Caki2 (cell line): Measurements from ENCODE around the gene ZNF132. TPM values are rescaled to one million over a fixed set of nuclear protein-coding genes. Genes with fewer than 3 reads are reported as not detected.
"Not testable (repeated sequence)": the region's sequence is repeated elsewhere in the genome, so short reads cannot be mapped to it uniquely, and the experiment has no call there.

Source experiments
- DNase-seq: peaks from one replicate; pipeline ENCODE4 v3.0.0-alpha.2; 2015; ENCODE audit warnings: low read depth
- in situ Hi-C: cut with HindIII; loops from 2 replicates; pipeline ENCODE4 v1.10.0; 2016; ENCODE audit warnings: low sequenced_read_pairs, low pct_unique_long_range_greater_than_20kb, mixed read lengths
- total RNA-seq: library from RNA; depleted of rRNA; stranded (reverse); fragments of >200 nt; shearing (Covaris generic); gene quantifications from 2 replicates; pipeline ENCODE4 v1.2.3, GENCODE V29; 2014; ENCODE audit warnings: low replicate concordance; rRNA removed

ZNF132 gene
- total RNA-seq: 4.9 and 7.8 TPM in 2 replicates

GRCh38 chr19:58439576-58440554, at the start of gene ZNF132:
ZNF132 (minus strand) TSS chr19:58440153; CDS start chr19:58439821, 332 bp downstream.
- peak; percentile 95 for DNase-seq
- in situ Hi-C loops: no loop called here

DNA sequence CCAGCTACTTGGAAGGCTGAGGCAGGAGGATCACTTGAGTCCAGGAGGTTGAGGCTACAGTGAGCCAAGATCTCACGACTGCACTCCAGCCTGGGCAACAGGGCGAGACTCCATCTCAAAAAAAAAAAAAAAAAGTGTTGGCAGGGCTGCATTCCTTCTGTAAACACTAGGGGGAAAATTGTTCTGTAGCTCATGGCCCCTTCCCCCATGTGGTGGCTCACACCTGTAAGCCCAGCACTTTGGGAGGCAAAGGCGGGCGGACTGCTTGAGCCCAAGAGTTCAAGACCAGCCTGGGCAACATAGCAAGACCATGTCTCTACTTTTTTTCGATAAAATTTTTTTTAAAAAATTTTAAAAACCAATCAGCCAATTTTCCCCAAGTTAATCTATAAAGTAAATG, 44.4 kb upstream of the ZNF132 start:
- DNase-seq, in situ Hi-C loops: not testable (repeated sequence)

DNA sequence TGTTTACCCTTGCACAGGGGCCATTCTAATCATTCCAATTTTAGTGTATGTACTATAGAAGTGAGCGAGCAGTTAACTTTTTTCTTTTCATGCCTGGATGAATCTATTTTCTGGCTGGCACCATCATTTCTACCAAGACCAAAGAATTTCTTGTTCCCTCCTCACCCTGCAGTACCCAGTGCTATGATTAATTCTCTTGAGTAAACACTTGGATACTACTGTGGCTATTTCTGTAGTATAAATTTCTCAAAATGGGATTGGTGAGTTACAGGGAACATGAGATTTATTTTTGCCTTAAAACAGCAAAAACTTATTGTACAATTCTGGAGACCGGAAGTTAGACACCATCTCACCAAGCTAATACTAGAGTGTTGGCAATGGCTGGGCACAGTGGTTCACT, 43.8 kb upstream of the ZNF132 start:
- in situ Hi-C loops: no loop called here

DNA sequence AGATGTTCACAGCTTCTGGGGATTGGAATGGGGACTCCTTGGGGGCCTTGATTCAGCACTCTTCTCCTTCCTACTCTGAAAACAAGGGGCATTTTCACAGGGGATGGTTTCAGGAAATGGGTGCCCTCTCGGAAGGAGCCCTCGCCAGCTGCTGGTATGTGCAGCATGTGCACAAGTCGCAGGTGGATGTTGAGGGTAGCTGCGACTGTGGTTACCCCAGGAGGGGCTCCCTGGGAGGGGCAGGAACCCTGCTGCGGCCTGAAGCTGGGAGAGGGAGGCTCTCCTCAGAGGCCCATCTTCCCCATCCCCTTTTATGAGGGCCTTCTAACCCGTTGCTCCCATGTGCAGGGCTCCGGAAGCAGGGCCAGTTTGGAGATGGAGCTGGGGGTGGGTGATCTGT, 42.4 kb upstream of the ZNF132 start:
- in situ Hi-C loops: no loop called here
- no peak for DNase-seq

More for the DNA sequence above, 43.8 kb upstream of the ZNF132 start:
- DNase-seq: no peak

DNA sequence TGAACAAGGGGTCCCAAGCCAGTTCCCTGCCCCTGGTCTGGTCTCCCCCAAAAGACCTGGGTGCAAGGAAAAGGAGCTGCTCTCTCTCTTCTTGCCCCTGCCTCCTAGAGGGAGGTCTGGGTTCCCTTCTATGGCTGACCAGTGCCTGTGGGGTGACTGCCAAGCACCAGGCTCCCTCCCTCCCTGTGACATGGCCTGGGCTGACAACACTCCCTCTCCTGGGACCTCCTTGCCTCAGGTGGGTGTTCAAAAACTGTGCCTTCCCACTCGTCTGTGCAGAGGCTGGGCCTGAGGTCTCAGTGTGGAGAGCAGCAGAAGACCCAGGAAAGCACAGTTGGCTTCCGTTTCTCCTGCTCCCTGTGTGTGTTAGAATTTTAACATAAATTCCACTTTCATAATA, 40.9 kb upstream of the ZNF132 start:
- in situ Hi-C loops: no loop called here
- DNase-seq: no peak

GRCh38 chr19:58480481-58480830, 40.5 kb upstream of the ZNF132 start:
- no peak for DNase-seq
- in situ Hi-C loops: no loop called here

- in situ Hi-C loops: no loop called here
Observed at GRCh38 chr19:58479736-58480480, 40.0 kb upstream of the ZNF132 start.

GRCh38 chr19:58479303-58479702, 39.4 kb upstream of the ZNF132 start:
- no peak for DNase-seq
- in situ Hi-C loops: no loop called here

More at GRCh38 chr19:58479736-58480480, 40.0 kb upstream of the ZNF132 start:
- no peak for DNase-seq

DNA sequence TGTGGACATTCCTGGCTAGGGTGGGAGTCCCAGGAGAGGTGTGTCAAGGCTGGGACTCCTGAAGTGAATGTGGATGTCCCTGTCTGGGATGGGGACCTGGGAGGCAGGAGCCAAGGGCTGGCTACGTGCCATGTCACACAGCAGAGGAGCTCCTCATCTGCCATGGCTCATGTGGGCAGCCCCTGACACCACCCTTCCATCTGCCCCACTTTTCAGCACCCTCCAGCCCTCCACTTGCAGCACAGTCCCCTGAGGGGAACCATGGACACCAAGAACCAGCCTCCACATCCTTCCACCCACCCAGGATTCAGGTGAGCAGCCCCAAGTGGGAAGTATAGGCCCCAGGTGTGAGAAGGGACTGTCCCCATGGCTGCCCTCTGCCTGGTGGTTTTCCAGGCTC, 37.9 kb upstream of the ZNF132 start:
- DNase-seq: no peak
- in situ Hi-C loops: no loop called here

DNA sequence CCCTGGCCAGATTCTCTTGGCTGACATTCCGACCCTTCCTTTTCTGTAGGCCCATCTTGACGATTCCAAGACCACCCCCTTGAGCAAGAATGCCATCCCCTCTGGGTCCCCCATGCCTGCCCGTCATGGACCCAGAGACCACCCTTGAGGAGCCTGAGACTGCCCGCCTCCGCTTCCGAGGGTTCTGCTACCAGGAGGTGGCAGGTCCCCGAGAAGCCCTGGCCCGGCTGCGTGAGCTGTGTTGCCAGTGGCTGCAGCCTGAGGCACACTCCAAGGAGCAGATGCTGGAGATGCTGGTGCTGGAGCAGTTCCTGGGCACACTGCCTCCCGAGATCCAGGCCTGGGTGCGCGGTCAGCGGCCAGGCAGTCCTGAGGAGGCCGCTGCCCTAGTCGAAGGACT, 37.2 kb upstream of the ZNF132 start:
- in situ Hi-C loops: no loop called here

GRCh38 chr19:58476498-58477015, 36.6 kb upstream of the ZNF132 start:
- in situ Hi-C loops: no loop called here
- DNase-seq: peak; percentile 13

More for the DNA sequence above, 37.2 kb upstream of the ZNF132 start:
- DNase-seq: no peak

DNA sequence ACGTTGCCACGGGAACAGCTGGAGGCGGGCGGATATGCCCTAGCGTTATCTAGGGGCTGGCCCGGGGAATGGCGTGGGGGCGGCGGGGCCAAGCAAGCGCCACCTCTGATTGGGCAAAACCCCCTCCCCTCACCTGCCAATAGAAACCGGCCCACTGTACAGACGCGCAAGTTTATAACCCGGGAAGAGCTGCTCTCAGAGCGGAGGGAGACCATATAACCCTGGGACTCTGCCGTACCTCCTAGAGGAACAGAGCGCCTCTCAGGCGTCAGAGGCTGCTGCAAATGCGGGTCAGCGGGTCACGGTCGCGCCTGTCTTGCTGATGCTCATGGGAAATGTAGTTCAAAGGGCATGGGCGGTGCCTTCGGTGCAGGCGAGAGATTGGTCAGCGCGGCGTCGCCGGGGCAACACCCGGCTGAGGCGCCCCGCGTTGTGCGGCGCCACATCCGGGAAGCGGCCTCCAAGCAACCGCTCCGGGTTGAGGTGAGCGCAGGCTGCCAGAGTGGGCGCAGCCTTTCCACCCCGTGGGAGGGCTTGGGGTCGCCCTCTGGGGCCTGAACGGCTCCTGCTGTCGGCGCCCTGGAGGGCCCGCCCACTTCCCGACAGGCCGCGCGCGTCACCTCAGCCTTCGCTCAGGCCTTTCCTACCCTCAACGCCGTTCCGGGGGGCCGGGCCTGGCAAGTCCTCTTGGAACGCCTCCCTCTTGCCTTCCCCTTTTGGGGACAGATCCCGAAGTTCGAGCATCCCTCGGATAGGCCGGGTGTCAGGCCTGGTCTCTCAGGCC, 36.0 kb upstream of the ZNF132 start, which contains the start of gene ZNF446:
Gene ZNF446, plus strand, starts transcription at position 639 of the 784 bp plus-strand sequence. CDS start 867 bp downstream, outside the sequence.
- DNase-seq: peak; percentile 98
- in situ Hi-C loops: no loop called here

- in situ Hi-C loops: no loop called here
- no peak for DNase-seq
Observed at GRCh38 chr19:58474997-58475713, 35.2 kb upstream of the ZNF132 start.

GRCh38 chr19:58474291-58474996, 34.5 kb upstream of the ZNF132 start:
- DNase-seq: no peak
- in situ Hi-C loops: no loop called here

DNA sequence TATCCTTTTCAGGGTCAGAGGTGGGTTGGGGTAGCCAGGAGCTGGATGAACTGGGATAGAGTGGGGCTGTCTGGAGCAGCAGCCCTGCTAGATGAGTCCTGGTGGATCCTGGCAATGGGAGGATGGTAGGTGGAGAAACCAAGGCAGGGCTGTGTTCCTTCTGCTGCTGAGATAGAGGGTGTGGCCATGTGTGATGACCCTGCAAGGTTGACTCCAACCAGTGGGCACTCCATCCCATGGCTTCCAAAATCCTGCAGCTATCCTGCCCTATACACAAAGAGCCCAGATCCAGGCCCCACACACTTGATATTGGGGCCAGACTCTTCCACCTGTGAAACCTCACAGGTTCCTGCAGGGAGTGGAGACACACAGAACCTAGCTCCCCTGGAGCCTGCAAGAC, 33.8 kb upstream of the ZNF132 start:
- in situ Hi-C loops: no loop called here

DNA sequence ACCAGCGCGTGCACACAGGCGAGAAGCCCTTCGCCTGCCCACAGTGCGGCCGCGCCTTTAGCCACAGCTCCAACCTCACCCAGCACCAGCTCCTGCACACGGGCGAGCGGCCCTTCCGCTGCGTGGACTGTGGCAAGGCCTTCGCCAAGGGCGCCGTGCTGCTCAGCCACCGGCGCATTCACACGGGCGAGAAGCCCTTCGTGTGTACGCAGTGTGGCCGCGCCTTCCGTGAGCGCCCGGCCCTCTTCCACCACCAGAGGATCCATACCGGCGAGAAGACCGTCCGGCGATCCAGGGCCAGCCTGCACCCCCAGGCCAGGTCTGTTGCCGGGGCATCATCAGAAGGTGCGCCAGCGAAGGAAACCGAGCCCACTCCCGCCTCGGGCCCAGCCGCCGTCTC, 31.8 kb upstream of the ZNF132 start:
- in situ Hi-C loops: no loop called here
- no peak for DNase-seq

More for the DNA sequence above, 33.8 kb upstream of the ZNF132 start:
- DNase-seq: no peak
